NCI-H446 (cell line): ENCODE data around the gene CD244.
"Not testable (repeated sequence)": the region's sequence is repeated elsewhere in the genome, so short reads cannot be mapped to it uniquely, and the experiment has no call there.

Source experiments
- DNase-seq, 2 experiments: peaks; one replicate each; lab custom pipeline; 2025; lab: John Stamatoyannopoulos, UW

Gene CD244

DNA sequence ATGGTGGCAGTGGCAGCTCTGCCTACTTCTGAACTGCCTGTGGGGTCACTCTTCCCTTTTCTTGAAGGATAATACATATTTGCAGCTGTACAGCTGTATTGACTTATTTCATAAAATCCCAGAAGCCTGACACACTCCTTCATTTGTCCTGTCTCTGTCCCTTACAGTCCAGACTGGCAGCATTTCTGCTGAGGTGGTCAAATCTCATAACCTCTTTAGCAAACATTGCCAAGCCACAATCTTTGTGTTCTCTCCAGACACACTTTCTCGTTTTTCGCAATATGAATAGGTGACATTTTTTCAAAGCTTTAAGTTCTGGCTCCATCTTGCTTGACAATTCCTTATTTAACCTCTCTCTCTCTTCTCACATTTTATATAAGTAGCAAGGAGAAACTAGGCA, 51.5 kb downstream of the CD244 start:
- no peak for DNase-seq

DNA sequence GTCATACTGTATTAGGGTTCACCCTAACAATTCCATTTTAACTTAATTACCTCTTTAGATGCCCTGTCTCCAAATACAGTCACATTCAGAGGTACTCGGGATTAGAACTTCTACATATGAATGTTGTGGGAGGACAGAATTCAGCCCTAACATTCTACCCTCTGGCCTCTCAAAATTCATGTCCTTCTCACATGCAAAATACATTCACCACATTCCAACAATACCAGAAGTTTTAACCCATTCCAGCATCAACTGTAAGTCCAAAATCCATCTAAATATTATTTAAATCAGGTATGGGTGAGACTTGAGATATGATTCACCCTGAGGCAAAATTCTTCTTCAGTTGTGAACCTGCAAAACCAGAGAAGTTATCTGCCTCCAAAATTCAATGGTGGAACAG, 52.2 kb downstream of the CD244 start:
- no peak for DNase-seq

GRCh38 chr1:160808289-160808688, 54.4 kb downstream of the CD244 start:
- DNase-seq, result no peak

GRCh38 chr1:160807738-160808137, 54.9 kb downstream of the CD244 start:
- no peak for DNase-seq

GRCh38 chr1:160807247-160807646, 55.4 kb downstream of the CD244 start:
- no peak for DNase-seq

GRCh38 chr1:160806784-160807183, 55.9 kb downstream of the CD244 start:
- DNase-seq, result no peak

DNA sequence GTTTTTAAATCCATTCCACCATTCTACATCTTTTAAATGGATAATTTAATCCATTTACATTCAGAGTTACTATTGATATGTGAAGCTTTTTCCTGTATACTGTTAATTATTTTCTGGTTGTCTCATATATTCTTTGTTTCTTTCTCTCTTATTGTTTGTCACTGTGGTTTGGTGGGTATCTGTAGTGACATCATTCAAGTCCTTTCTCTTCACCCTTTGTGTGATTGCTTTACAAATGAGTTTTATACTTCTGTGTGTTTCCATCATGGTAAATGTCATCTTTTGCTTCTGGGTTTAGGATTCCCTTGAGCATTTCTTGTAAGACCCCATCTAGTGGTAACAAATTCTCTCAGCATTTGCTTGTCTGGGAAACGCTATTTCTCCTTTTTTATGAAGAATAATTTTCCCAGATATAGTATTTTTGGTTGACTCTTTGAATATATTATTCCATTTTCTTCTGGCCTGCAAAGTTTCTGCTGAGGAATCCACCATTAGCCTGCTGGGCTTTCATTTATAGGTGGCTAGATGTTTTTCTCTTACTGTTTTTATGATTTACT, 56.5 kb downstream of the CD244 start:
- DNase-seq, result no peak

DNA sequence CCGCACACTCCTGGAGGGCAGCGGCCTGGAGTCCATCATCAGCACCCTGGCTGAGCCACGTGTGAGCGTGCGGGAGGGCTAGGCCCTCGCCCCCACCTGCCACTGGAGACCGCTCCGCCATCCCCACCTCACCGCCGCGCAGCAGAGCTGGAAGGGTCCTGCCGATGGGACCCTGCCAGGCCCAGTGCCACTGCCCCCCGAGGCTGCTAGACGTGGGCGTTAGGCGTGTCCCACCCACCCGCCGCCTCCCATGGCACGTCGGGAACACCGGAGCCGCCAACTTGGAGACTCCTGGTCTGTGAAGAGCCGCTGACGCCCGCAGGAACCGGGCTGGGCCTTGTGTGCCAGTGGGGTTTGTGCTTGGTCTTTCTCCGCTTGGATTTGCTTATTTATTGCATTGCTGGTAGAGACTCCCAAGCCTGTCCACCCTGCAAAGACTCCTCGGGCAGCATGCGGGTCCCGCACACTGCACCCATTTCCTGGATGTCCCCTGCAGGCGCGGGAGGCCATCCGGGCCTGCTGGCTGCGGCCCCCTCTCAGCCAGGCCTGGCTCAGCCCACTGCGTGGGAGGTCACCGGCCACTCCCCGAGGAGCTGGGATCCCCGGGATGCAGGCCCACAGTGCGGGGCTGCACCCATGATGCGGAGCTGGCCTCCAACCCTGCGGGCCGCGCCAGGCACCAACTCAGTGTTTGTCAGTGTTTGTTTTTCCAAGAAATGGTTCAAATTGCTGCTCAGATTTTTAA, 60.7 kb downstream of the CD244 start:
- DNase-seq, result no peak

DNA sequence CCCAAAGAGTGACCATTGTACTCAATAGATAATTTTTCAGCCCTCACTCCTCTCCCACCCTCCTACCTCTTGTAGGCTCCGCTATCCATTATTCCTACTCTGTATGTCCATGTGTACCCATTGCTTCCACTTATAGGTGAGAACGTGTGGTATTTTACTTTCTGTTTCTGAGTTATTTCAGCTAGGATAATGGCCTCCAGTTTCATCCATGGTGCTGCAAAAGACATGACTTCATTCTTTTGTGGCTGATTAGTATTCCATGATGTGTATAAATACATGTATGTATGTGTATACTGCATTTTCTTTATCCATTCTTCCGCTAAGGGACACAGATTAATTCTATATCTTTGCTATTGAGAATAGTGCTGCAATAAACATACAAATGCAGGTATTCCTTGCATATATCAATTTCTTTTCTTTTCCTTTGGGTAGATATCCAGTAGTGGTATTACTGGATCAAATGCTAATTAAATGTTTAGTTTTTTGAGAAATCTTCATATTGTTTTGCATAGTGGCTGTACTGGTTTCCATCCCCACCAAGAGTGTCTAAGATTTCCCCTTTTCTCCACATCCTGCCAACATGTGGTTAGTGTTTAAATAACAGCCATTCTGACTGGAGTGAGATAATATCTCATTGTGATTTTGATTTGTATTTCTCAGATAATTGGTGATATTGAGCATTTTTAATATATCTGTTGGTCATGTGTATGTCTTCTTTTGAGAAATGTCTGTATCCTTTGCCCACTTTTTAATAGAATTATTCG, 61.9 kb downstream of the CD244 start:
- DNase-seq, result no peak

GRCh38 chr1:160800142-160800541, 62.5 kb downstream of the CD244 start:
- DNase-seq, result no peak

DNA sequence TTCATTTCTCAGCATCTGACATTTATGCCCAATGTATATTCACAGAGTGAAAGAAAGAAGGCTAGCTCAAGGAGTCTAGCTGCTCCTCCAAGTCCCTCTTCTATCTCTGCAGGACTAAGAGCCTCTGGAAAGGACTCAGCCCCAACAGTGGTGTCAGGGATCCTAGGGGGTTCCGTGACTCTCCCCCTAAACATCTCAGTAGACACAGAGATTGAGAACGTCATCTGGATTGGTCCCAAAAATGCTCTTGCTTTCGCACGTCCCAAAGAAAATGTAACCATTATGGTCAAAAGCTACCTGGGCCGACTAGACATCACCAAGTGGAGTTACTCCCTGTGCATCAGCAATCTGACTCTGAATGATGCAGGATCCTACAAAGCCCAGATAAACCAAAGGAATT, 63.0 kb downstream of the CD244 start:
- no peak for DNase-seq

- no peak for DNase-seq
Measured at GRCh38 chr1:160798439-160798838, 64.2 kb downstream of the CD244 start.

- no peak for DNase-seq
Measured at GRCh38 chr1:160797861-160798273, 64.8 kb downstream of the CD244 start.

DNA sequence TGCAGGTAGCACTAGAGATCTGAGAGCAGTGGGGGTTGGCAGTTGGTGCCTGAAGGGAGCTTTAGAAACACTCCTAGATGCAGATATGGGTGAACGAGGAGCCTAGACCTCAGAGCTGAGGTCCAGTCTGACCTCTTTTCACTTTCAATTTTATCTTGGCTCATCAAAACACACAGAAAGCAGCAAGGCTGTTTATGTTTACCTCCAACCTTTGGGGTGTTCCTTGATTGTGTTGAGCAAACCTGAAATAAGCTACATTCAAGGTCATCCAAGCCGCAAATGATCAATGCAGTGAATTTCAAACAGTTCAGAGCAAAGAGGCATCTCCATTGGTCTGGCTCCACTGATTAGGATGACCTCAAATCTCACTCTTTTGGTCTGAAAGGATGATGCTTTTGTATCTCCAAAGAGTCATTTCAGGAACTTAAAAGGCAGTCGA, 65.4 kb downstream of the CD244 start:
- DNase-seq, result no peak

- DNase-seq, result no peak
Measured at GRCh38 chr1:160795951-160796383, 66.7 kb downstream of the CD244 start, which contains the start of gene LY9. TSS of gene LY9 (plus strand) at chr1:160796174. CDS start at chr1:160796188, 14 bp downstream.

- no peak for DNase-seq
Measured at GRCh38 chr1:160794376-160794775, 68.3 kb downstream of the CD244 start.

DNA sequence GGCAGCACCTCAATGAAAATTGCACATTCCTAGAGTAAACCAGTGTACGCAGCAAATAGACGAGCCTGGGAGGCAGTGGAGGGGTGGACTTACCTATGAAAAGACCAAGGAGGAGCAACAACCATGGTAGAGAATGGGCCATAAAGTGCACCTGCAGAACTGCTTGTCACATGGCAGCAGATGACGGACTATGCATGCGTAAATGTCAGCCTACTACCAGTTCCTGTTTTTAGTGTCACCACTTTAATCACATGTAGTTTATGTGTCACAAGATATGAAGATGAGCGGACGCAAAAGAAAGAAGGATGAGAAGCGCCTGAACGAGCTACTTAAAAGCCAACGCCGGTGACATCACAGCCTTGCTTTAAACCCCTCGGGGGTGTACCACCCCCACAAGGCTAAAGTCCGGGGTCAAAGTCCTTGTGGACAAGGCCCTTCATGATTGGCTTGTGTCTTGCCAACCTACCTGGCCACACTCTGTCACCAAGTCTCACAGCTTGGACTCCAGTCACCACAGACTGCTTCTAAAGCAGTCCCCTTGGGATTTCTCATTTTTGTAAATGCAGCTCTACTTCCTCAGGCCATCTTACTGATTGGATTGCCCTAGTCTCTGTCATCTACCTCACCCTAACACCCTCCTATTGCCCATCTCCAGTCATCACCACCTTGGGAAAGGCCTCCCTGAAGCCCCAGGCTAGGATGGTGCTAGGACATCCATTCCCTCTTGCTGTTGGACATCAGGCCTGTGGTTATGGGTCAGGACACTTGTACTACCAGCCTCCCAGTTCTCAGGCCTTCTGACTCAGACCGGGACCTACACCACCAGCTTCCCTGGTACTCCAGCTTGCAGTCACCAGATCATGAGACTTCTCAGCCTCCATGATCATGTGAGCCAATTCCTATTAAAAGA, 72.7 kb downstream of the CD244 start:
- no peak for DNase-seq

DNA sequence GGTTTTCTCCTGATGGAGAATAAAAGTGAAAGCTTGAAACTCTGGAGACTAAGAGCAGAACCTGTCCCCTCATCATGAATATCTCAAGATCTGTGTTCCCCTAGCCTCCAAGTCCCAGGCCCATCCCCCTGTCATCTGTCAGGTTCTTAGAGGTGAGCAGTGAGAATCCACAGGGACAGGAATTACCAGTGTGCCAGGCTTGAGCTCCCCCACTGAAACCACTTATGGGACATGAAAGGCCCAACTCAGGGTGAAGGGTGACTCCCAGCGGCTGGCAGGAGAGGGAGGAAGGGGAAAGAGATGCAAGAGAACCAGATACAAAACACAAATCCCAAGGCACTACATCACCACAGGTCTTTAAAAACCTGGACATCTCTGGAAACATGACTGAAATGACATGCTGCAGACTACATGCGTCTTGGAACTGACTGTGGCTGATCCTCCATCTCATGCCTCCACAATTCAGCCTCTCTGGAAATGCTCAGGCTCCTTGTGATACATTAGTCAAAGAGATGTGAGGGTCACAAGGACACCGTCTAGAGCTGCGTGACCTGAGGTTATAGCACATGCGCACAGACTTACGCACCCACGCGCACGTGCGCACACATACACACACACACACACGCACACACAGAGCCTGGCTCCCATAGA, 73.5 kb downstream of the CD244 start:
- no peak for DNase-seq

DNA sequence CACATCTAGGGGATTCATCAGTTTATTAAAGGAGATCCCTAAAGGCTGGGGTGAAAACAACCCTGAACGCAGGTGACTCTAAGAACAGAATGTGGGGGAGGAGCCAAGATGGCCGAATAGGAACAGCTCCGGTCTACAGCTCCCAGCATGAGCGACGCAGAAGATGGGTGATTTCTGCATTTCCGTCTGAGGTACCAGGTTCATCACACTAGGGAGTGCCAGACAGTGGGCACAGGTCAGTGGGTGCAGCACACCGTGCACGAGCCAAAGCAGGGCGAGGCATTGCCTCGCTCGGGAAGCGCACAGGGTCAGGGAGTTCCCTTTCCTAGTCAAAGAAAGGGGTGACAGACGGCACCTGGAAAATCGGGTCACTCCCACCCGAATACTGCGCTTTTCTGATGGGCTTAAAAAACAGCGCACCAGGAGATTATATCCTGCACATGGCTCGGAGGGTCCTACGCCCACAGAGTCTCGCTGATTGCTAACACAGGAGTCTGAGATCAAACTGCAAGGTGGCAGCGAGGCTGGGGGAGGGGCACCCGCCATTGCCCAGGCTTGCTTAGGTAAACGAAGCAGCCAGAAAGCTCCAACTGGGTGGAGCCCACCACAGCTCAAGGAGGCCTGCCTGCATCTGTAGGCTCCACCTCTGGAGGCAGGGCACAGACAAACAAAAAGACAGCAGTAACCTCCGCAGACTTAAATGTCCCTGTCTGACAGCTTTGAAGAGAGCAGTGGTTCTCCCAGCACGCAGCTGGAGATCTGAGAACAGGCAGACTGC, 79.5 kb downstream of the CD244 start:
- DNase-seq, result not testable (repeated sequence)

- DNase-seq, result no peak
Measured at GRCh38 chr1:160781914-160782689, 80.6 kb downstream of the CD244 start.
